ENCODE measurements around the gene SH3BP1.

DNA sequence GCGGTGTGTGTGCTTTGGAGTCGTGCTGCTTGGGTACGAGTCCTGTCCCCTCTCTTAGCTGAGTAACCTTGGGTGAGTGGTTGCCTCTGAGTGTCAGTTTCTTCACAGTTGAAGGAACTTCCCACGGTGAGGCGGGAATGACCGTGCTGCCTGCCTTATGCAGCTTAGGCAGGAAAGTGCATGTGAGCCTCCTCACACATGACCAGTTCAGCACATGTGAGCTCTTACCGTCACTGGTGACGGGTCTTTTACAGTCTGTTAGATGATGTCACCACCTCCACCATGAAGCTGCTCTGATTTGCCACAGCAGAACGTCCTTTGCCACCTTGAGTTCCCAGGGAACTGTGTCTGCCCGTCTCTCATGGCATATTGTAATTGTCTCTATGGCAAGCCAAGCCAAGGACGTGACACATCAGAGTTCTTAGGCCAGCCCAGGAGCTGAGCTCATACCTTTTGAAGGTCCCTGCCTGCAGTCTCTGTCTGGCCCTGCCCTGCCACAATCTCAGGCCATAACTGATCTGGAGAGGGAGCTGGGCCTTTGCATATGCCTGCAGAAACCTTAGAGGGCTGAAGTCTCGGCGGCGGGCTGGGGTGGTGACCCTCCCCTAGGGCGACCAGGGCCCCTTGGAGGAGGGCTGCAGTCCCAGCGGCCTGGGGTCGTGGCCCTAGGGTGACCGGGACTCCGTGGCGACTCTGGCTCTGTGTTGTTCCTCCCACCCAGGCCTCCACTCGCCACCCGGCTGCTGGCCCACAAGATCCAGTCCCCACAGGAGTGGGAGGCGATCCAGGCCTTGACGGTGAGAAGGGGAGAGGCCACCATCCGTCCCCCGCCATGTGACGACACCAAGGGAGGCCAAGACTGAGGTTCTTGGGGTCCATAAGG, 23.0 kb upstream of the SH3BP1 start:
- no peak for TF ChIP-seq POLR2A (IDR thresholded peaks at IDR 0.05)
- TF ChIP-seq CTCF (IDR thresholded peaks at IDR 0.05), result no peak

Measured in uterus (tissue), 2 donors.